SU-DHL-6 (cell line): Measurements from ENCODE around the gene EHBP1.

Experiments used
- CTCF ChIP-seq: fragments of 200-600 bp; sonication (generic); IDR thresholded peaks from one replicate; pipeline ENCODE4 v1.5.1; 2017; ENCODE audit warnings: antibody characterized with exemption, mild to moderate bottlenecking, low read length, moderate library complexity; ENCODE audit not compliant: insufficient read depth, poor library complexity, severe bottlenecking
- EZH2phosphoT487 ChIP-seq: fragments of 200-600 bp; sonication (generic), shearing (Covaris generic); conservative IDR thresholded peaks from 2 replicates; pipeline ENCODE4 v1.6.1; 2018; ENCODE audit warnings: mild to moderate bottlenecking, antibody characterized with exemption, low read length, moderate library complexity, mixed read lengths

GRCh38 chr2:62711832-62712494 lies 6.5 kb downstream of the EHBP1 start:
- TF ChIP-seq CTCF (no peak), EZH2phosphoT487 (no peak)
